K562 (cell line): ENCODE data around the gene DHRS13. TPM values are rescaled to one million over a fixed set of nuclear protein-coding genes. Genes with fewer than 3 reads are reported as not detected.
A peak's percentile ranks its signal among the peaks of the same experiment; 100 is the strongest.

ENCODE experiments used
- BRD9 ChIP-seq: fragments of 450-650 bp; IDR thresholded peaks from 2 replicates; pipeline ENCODE4 v1.6.1; 2018; ENCODE audit warnings: low read depth; ENCODE audit not compliant: partially characterized antibody
- CXXC5 ChIP-seq: fragments of 250-450 bp; sonication (Bioruptor Pico); IDR thresholded peaks from 2 replicates; pipeline ENCODE4 v1.8.0; 2022; ENCODE audit warnings: inconsistent platforms, mild to moderate bottlenecking, moderate library complexity
- EP400 ChIP-seq: fragments of 450-650 bp; IDR thresholded peaks from 2 replicates; pipeline ENCODE4 v1.6.1; 2017; ENCODE audit warnings: antibody characterized with exemption, mild to moderate bottlenecking, moderate library complexity
- EZH2 ChIP-seq: IDR thresholded peaks from 2 replicates; pipeline ENCODE4 v1.6.1; 2012; ENCODE audit warnings: low read depth, mild to moderate bottlenecking, inconsistent platforms, low read length, borderline replicate concordance
- FOXK2 ChIP-seq, 2 experiments: fragments of 450-650 bp; IDR thresholded peaks in 1 of 2; conservative IDR thresholded peaks in 1 of 2; 2 replicates each; pipeline ENCODE4 v1.6.1; 2016; ENCODE audit warnings: low read depth in 2 of 2, mild to moderate bottlenecking in 1 of 2
- GABPA ChIP-seq: fragments of 200-800 bp; sonication (Bioruptor generic); conservative IDR thresholded peaks from 2 replicates; pipeline ENCODE4 v1.6.1; 2016; ENCODE audit warnings: low read depth, missing genetic modification characterization, missing compliant biosample characterization
- IFI16 ChIP-seq: fragments of 250-450 bp; sonication (Bioruptor Pico); IDR thresholded peaks from 2 replicates; pipeline ENCODE4 v2.1.2; 2022; ENCODE audit warnings: mild to moderate bottlenecking, inconsistent platforms
- MEF2D ChIP-seq: conservative IDR thresholded peaks from 2 replicates; pipeline ENCODE4 v1.6.1; 2016; ENCODE audit warnings: low read depth, missing genetic modification characterization, missing compliant biosample characterization
- POLR2A ChIP-seq: fragments of 450-650 bp; conservative IDR thresholded peaks from 2 replicates; pipeline ENCODE4 v1.6.1; 2016
- polyA plus RNA-seq, 8 experiments: library from polyadenylated mRNA; depleted of rRNA in 4 of 8; stranded (reverse) in 5 of 8; unstranded in 3 of 8; fragments of >200 nt; fragmentation: Nextera tagmentation in 2 of 8; fragmentation: Illumina TruSeq in 1 of 8; extraction: Ambion mirVana in 2 of 8; extraction: Trizol in 1 of 8; gene quantifications; 2 replicates each; pipeline versions ENCODE4 v1.2.1 to v1.2.3, GENCODE V29; 2011 to 2014; ENCODE audit warnings: inconsistent platforms in 1 of 8, missing spikeins in 1 of 8
- total RNA-seq, 7 experiments: library from RNA; depleted of rRNA in 6 of 7; stranded (reverse); fragments of >200 nt in 6 of 7; fragmentation: Illumina TruSeq in 2 of 7; extraction: Trizol in 2 of 7; gene quantifications; 2 replicates each; pipeline versions ENCODE4 v1.2.1 to v1.2.3, GENCODE V29; 2011 to 2021; ENCODE audit warnings: low replicate concordance in 1 of 7
- TF ChIP-seq, protein P1 (sequence below): sonication (generic); formaldehyde crosslinking; IDR thresholded peaks from 2 replicates; pipeline ENCODE4 v1.8.0; 2022; ENCODE audit warnings: mild to moderate bottlenecking, missing genetic modification reagents
- TF ChIP-seq, protein P2 (sequence below): sonication (generic); formaldehyde crosslinking; IDR thresholded peaks from 2 replicates; pipeline ENCODE4 v1.8.1; 2023; ENCODE audit warnings: mild to moderate bottlenecking, missing genetic modification reagents
- TF ChIP-seq, protein P3 (sequence below), 2 experiments: fragments of 450-650 bp; IDR thresholded peaks; 2 replicates each; pipeline ENCODE4 v1.6.1; 2018; ENCODE audit warnings: mild to moderate bottlenecking in 2 of 2, low read depth in 1 of 2; ENCODE audit not compliant: partially characterized antibody in 2 of 2
- TF ChIP-seq, protein P4 (sequence below): fragments of 450-650 bp; IDR thresholded peaks from 2 replicates; pipeline ENCODE4 v1.6.1; 2016; ENCODE audit warnings: borderline replicate concordance
- TF ChIP-seq, protein P5 (sequence below): sonication (generic); formaldehyde crosslinking; IDR thresholded peaks from 2 replicates; pipeline ENCODE4 v1.9.0; 2022; ENCODE audit warnings: mild to moderate bottlenecking, missing genetic modification reagents

The DHRS13 gene
- total and polyA plus RNA-seq, 9 of the 15 experiments (the other 6 are each of a cell fraction or from before 2014, with no cell fraction given): 0.32 to 52.3 (median 34.3) TPM; not detected in 1

DNA sequence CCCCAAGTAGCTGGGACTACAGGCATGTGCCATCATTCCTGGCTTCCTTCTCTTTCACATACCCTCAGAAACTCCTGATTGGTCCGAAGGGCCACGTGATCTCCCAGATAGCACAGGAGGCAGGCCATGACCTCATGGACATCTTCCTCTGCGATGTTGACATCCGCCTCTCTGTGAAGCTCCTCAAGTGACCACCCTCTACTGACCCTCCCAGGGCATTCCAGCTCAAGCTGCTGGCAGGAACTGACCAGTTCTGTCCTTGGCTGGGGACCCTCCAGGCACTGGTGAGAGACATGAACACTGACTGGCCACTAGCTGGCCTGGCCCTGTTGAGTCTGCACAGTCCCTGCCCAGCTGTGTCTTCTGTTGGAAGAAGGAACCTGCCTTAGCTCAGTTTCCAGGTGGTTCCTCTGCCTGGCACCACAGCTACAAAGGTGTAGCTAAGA lies 42.5 kb downstream of the DHRS13 start (continued):
- TF ChIP-seq, protein P1, sequence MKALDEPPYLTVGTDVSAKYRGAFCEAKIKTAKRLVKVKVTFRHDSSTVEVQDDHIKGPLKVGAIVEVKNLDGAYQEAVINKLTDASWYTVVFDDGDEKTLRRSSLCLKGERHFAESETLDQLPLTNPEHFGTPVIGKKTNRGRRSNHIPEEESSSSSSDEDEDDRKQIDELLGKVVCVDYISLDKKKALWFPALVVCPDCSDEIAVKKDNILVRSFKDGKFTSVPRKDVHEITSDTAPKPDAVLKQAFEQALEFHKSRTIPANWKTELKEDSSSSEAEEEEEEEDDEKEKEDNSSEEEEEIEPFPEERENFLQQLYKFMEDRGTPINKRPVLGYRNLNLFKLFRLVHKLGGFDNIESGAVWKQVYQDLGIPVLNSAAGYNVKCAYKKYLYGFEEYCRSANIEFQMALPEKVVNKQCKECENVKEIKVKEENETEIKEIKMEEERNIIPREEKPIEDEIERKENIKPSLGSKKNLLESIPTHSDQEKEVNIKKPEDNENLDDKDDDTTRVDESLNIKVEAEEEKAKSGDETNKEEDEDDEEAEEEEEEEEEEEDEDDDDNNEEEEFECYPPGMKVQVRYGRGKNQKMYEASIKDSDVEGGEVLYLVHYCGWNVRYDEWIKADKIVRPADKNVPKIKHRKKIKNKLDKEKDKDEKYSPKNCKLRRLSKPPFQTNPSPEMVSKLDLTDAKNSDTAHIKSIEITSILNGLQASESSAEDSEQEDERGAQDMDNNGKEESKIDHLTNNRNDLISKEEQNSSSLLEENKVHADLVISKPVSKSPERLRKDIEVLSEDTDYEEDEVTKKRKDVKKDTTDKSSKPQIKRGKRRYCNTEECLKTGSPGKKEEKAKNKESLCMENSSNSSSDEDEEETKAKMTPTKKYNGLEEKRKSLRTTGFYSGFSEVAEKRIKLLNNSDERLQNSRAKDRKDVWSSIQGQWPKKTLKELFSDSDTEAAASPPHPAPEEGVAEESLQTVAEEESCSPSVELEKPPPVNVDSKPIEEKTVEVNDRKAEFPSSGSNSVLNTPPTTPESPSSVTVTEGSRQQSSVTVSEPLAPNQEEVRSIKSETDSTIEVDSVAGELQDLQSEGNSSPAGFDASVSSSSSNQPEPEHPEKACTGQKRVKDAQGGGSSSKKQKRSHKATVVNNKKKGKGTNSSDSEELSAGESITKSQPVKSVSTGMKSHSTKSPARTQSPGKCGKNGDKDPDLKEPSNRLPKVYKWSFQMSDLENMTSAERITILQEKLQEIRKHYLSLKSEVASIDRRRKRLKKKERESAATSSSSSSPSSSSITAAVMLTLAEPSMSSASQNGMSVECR (CRISPR knock-in tag): 0 out of 2 replicates have a peak, but pooled peaks have one; percentile 23
- TF ChIP-seq BRD9 (no peak), POLR2A (peak; percentile 72), IFI16 (CRISPR knock-in tag) (peak; percentile 10; the same call in 1 of the 2 replicates), FOXK2 (conservative IDR thresholded peaks at IDR 0.05 in 1 of 2, IDR thresholded peaks at IDR 0.05 in 1 of 2; ENCODE audit: low read depth in 2 of 2) (peak; percentile 91 to 93), GABPA (tag) (peak; percentile 23; the same call in 1 of the 2 replicates), EZH2 (no peak), MEF2D (0 out of 2 replicates have a peak, but pooled peaks have one; percentile 16), EP400 (peak; percentile 63; the same call in 1 of the 2 replicates), CXXC5 (peak; percentile 39)
- TF ChIP-seq, protein P2, sequence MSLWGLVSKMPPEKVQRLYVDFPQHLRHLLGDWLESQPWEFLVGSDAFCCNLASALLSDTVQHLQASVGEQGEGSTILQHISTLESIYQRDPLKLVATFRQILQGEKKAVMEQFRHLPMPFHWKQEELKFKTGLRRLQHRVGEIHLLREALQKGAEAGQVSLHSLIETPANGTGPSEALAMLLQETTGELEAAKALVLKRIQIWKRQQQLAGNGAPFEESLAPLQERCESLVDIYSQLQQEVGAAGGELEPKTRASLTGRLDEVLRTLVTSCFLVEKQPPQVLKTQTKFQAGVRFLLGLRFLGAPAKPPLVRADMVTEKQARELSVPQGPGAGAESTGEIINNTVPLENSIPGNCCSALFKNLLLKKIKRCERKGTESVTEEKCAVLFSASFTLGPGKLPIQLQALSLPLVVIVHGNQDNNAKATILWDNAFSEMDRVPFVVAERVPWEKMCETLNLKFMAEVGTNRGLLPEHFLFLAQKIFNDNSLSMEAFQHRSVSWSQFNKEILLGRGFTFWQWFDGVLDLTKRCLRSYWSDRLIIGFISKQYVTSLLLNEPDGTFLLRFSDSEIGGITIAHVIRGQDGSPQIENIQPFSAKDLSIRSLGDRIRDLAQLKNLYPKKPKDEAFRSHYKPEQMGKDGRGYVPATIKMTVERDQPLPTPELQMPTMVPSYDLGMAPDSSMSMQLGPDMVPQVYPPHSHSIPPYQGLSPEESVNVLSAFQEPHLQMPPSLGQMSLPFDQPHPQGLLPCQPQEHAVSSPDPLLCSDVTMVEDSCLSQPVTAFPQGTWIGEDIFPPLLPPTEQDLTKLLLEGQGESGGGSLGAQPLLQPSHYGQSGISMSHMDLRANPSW (CRISPR knock-in tag): peak; percentile 92; the same call in 1 of the 2 replicates
- TF ChIP-seq, protein P3, sequence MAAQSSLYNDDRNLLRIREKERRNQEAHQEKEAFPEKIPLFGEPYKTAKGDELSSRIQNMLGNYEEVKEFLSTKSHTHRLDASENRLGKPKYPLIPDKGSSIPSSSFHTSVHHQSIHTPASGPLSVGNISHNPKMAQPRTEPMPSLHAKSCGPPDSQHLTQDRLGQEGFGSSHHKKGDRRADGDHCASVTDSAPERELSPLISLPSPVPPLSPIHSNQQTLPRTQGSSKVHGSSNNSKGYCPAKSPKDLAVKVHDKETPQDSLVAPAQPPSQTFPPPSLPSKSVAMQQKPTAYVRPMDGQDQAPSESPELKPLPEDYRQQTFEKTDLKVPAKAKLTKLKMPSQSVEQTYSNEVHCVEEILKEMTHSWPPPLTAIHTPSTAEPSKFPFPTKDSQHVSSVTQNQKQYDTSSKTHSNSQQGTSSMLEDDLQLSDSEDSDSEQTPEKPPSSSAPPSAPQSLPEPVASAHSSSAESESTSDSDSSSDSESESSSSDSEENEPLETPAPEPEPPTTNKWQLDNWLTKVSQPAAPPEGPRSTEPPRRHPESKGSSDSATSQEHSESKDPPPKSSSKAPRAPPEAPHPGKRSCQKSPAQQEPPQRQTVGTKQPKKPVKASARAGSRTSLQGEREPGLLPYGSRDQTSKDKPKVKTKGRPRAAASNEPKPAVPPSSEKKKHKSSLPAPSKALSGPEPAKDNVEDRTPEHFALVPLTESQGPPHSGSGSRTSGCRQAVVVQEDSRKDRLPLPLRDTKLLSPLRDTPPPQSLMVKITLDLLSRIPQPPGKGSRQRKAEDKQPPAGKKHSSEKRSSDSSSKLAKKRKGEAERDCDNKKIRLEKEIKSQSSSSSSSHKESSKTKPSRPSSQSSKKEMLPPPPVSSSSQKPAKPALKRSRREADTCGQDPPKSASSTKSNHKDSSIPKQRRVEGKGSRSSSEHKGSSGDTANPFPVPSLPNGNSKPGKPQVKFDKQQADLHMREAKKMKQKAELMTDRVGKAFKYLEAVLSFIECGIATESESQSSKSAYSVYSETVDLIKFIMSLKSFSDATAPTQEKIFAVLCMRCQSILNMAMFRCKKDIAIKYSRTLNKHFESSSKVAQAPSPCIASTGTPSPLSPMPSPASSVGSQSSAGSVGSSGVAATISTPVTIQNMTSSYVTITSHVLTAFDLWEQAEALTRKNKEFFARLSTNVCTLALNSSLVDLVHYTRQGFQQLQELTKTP (IDR thresholded peaks at IDR 0.05; ENCODE audit: low read depth in 1 of 2, partially characterized antibody in 2 of 2): peak in 1 of 2 experiments; percentile 20
- TF ChIP-seq, protein P4, sequence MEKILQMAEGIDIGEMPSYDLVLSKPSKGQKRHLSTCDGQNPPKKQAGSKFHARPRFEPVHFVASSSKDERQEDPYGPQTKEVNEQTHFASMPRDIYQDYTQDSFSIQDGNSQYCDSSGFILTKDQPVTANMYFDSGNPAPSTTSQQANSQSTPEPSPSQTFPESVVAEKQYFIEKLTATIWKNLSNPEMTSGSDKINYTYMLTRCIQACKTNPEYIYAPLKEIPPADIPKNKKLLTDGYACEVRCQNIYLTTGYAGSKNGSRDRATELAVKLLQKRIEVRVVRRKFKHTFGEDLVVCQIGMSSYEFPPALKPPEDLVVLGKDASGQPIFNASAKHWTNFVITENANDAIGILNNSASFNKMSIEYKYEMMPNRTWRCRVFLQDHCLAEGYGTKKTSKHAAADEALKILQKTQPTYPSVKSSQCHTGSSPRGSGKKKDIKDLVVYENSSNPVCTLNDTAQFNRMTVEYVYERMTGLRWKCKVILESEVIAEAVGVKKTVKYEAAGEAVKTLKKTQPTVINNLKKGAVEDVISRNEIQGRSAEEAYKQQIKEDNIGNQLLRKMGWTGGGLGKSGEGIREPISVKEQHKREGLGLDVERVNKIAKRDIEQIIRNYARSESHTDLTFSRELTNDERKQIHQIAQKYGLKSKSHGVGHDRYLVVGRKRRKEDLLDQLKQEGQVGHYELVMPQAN: peak; percentile 33; the same call in 1 of the 2 replicates
- TF ChIP-seq, protein P5, sequence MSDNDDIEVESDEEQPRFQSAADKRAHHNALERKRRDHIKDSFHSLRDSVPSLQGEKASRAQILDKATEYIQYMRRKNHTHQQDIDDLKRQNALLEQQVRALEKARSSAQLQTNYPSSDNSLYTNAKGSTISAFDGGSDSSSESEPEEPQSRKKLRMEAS: peak; percentile 81
